GM15510 (cell line): Measurements from ENCODE around the gene BAIAP2.

Experiments
- POLR2A ChIP-seq: IDR thresholded peaks from 3 replicates; pipeline ENCODE4 v1.6.1; 2011; ENCODE audit warnings: borderline replicate concordance; ENCODE audit not compliant: insufficient read length; ENCODE audit errors: extremely low read depth

The BAIAP2 gene

DNA sequence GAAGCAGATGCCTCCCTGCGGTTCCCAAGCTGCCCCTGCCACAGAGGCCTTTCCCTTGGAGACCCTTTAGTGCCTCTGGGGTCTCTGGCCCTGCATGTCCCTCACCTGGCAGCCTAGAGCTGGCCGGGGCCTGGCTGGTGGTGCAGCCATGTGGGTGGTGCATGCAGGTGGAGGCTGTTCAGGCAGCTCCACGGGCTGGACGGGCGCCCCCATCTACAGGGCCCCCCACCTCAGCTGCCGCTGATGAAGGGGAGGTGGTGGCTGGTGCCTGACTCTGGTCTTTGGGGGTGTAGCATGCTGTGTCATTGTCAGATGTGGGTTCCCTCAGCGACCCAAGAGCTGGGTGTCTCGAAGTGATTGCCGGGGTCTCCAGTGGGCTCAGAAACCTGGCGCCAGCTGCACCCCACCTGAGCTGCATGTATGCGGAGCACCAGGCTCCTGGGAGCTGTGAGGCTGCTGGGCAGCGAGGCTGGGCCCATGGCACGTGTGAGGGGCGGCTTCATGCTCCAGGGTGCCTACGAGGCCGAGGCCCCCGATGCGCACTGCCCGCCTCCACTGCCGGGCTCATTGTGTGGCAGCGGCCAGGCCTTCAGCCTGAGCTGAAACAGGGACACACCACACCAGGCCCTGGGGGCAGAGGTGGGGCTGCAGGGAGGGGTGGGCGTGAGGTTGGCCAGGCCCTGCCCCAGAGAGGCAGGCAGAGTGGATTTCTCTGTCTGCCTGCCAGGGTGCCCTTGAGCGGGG is 57.0 kb downstream of the BAIAP2 start:
- no peak for TF ChIP-seq POLR2A

DNA sequence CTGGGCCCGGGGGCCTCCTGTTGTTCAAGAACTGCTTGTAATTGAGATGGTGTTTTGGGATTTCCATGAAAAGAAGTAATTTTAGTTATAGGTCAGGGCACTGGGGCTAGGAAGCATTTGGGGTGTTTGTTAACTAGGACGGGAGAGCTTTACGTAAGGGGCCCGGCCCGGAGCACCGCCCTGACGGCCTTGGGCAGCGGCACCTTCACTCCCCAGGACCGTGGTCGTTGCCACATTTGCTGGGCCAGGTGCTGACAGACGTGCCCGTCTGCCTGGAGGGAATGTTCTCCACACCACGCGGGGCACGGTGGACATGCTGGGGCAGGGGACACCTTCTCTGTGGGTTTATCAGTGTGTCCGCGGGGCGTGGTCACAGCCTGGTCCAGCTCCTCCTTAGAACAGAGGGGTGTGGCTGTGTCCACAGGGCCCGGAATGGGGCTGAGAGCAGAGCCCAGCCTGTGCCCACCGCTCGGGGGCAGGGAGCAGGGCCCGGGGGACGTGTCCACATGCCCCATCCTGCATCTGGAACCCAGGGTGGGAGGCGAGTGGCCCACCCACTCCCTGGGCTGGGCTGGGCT is 57.7 kb downstream of the BAIAP2 start:
- TF ChIP-seq POLR2A: no peak

DNA sequence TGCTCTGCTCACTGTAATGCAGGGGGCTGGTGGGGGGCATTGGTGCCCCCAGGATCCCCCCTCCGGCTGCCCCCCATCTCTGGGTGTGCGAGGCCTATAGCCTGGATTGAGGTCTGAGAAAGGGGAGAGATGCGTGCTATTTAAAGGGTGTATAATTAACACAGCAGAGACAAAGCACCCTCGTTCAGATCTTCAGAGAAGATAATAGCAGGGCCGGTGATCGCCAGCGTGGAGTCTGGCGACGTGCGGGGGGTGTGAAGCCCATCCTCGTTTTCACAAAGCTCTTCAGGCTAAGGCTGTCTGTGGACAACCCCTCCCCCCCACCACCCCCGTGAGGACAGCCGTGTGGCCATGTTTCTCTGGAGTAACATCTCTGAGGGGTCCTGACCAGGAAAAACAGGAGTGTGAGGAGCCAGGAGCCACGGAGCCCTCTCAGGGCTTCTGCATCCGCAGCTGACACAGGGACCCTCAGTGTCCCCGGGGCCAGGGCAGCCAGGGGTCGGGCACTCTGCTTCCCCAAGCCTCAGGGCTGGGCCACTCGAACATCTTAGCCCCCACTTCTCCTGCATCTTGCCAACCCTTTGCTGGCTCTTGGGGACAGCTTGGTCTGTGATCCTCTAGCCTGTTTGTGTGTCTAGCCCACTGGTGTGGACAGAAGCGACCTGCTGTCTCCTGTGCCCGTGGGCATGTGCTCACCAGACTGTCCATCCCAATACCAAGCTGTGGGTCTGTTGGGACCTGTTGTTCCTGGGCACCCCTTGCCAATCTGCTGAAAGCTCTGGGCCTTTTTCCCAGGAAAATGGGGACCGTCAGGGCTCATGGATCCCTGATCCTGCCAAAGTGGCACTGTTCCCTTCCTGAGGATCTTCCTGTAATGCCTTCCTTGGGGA is 58.9 kb downstream of the BAIAP2 start:
- no peak for TF ChIP-seq POLR2A

DNA sequence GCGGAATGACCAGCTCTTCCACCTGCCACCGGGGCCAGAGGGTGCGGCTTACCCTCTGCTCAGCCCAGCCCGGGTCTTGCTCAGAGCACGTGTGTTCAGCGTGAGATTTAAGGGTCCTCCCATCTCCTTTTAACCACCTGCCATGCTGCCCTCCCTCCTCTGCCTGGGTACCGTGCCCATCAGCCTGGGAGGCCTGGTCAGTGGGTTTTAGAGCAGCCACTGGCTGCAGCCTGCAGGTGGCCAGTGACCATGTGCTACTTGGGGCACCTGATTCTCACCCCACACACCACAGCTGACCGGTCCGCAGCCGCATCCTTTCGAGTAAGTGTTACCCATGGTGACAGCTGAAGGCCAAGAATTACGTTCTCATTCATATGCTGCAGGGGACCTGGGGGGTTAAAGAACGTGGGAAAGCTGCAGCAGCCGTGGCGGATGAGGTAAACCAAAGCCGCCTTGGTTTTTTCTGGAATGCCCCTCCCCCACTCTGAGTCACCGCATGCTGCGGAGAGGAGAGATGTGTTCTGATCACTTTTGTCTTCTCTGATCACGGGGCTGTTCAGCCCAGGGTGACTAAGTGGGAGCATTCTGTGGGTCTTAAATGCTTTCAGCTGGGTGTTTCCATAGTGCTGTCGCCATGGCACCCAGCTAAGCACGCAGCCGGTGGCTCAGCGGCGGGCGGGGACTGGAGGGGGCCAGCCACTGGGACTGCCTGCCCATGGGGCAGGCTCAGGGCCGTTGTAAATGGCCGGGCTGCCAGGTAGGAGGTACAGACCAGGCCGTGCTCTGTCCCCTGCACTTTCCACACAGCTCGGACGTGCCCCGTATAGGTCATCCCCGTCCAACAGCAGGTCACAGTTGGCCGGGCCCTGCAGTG is 59.8 kb downstream of the BAIAP2 start:
- no peak for TF ChIP-seq POLR2A

DNA sequence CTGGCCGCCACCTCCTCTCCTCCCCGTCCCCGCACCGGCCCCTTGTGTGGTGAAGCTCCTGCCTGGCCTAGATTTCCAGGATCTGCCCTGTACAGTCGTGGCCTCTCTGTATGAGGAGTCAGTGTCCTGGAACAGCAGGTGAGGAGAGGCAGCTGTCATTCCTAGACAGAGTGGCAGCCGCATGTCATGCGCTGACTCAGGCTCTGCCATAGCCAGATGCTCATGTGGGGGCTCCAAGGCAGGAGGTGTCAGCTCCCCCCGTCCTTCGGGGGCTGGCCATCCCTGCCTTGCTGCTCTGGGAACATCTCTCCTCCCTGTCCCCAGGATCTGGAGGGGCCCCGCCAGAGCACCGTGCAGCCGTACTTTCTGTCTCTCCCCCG is 60.4 kb downstream of the BAIAP2 start:
- no peak for TF ChIP-seq POLR2A

DNA sequence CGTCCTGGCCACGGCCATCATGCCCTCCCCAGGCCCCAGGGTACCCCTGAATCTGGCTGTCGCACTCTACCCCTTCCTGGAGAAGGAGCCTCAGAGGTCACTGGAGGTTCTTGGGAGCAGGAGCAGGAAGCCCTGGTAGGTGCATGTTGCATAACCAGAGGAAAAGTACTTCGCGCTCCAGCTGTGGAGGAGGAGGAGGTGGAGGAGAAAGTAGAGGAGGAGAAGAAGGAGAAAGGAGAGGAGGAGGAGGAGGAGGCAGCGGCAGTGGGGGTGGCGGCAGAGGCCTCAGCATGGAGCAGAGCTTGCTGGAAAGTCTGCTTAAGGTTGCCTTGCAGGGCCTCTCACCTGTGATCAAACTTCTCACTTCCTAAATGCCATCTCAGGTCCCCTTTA is 61.8 kb downstream of the BAIAP2 start:
- TF ChIP-seq POLR2A: no peak

DNA sequence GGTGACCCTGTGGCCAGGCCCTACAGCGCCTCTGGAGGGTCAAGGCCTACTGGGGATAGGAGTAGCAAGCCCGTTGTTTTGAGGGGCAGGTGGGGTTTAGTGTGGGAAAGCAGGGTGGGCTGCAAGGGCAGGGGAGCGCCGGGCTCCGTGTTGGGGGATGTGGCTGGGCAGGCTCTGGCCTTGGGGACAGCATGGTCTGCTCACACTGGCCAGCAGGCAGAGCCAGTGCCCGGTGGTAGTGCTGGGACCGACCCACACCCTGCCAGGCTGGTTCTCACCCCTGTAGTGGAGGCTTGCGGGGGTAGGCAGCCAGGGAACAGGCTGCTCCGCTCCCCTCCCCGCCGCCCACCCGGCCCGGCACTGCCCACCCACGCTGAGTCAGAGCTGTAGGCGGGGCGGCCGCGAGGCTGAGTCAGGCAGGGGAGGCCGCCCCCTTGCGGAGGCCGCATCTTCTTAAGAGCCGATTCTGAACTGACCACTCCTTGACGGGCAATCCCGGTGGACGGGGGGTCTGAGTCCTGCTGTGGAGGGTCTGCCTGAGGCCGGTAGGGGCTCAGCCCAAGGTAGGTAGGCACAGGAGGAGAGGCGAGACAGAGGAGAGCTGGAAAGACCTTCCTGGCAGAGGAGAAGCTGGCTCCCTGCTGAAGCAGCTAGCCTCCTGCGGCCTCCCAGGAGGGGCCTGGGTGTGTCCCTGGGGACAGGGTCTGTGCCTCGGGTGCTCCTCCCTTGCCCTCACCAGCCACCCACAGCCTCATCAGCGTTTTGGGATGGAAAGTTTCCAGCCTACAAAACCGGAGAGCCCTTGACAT is 62.4 kb downstream of the BAIAP2 start:
- TF ChIP-seq POLR2A: no peak

DNA sequence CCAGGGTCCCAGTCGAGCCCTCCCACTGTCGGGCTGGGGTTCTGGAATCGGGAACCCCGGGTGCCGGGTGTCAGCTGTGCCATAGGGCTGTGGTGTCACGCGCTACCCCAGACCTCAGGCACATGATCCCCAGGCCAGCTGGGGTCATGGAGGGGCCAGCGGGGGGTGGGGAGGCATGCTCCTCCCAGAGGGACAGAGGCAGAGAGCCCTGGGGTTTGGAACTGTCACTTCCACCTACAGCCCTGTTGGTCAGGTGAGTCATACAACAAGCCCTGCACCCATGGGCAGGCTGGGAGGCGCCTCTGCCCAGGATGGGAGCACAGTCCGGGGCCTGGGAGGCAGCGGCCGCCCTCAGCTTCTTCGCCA is 63.0 kb downstream of the BAIAP2 start:
- TF ChIP-seq POLR2A: no peak

DNA sequence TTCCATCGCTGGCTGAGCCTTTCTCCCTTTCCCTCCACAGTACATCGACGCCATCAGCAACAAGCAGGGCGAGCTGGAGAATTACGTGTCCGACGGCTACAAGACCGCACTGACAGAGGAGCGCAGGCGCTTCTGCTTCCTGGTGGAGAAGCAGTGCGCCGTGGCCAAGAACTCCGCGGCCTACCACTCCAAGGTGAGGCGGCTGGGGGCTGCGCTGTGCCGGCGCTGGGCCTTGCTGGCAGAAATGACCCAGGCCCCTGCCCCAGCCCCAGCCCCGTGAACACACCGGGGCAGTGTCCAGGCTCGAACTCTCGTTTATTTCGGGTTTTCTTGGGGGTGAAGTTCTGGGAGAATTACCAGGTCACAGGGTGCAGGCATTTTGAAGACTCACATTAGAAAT is 64.9 kb downstream of the BAIAP2 start:
- no peak for TF ChIP-seq POLR2A

DNA sequence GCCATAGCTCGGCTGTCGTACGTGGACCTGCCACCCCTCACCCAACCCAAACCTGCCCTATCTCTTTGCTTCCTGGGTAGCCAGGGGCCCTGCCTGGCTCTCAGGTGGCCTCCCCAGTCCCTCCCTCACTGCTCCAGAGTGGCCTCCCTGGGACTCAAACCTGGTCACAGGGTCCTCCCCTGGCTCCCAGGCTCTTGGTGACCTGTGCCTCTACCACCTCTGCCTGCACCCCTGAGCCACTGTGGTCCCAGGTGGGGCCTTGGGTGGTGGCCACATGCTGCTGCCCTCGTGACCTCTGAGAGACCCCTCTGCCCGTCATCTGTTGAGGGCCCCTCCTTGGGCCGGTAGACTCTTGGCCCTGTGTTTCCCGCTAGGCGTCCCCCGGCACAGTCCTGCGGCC is 65.7 kb downstream of the BAIAP2 start:
- TF ChIP-seq POLR2A: no peak

DNA sequence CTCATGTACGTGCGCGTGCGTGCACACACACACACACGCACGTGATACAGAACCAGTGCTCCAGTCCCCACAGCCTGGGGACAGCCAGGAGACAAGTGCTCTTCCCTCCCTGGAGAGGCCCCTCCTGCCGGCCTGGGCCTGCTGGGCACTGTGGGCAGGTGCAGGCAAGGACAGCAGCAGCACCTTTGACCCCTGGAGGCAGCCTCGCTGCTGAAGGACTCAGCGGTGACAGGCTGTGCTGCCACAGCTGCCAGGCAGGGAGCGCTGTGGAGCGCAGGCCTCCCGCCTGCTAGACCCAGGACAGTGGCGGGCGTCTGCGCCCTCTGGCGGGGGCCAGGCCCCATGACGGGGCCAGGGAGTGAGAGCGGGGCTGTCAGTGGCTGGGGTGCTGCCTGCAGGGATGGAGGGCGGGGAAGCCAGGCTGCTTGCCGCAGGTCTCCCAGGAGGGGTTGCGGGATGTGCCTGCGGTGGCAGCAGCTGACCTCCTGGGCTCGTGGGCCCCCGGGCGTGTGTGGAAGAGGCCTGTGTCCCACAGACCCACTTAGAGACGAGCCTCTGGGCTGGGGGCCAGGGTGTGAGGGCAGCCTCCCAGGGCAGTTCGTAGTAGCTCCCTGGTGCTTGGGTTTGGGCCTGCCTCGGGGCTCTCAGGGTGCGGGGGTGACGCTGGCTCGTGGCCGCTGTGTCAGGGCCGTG is 66.8 kb downstream of the BAIAP2 start:
- no peak for TF ChIP-seq POLR2A

DNA sequence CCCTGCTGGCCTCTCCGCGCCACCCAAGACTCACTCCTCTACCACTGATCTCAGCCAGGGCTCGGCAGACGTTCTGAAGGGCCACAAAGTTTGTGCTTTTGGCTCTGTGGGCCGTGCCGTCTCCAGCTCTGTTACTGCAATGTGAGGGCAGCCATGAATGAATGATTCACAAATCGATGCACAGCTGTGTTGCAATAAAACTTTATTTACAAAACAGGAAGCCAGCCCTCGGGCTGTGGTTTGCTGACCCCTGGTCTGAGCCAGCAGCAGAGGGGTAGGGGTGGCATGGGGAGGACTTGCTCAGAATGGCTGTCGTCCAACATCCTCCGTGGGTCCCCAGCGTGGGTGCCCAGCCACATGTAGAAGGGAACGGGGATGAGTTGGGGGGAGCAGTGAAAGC is 67.4 kb downstream of the BAIAP2 start:
- TF ChIP-seq POLR2A: no peak

DNA sequence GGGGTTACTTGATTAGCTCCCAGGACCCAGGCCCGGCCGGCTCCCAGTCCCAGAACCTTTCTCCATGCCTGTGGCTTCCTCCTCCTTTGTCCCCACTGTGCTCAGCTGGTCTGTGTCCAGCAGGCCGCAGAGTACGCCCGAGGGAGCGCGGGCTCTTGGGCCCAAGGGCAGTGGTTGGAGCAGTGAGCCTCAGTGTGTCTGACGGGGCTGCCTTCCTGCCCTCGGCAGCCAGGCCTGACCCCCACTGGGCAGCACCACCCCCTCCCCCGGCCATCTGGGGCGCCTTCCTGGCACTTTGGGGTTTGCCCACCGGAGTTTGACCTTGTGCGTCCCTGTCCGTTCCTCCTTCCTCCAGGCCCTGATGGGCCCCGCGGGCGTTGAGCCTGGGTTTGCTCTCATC is 67.9 kb downstream of the BAIAP2 start:
- TF ChIP-seq POLR2A: no peak

DNA sequence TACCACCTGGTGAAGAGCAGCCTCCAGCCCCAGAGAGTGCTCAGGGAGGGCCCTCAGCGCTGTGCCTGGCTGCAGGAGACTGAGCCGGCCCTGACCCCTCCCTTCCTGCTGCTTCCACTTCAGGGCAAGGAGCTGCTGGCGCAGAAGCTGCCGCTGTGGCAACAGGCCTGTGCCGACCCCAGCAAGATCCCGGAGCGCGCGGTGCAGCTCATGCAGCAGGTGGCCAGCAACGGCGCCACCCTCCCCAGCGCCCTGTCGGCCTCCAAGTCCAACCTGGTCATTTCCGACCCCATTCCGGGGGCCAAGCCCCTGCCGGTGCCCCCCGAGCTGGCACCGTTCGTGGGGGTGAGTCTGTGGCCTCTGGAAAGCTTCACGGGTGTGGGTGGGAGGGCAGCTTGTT is 68.4 kb downstream of the BAIAP2 start:
- no peak for TF ChIP-seq POLR2A

DNA sequence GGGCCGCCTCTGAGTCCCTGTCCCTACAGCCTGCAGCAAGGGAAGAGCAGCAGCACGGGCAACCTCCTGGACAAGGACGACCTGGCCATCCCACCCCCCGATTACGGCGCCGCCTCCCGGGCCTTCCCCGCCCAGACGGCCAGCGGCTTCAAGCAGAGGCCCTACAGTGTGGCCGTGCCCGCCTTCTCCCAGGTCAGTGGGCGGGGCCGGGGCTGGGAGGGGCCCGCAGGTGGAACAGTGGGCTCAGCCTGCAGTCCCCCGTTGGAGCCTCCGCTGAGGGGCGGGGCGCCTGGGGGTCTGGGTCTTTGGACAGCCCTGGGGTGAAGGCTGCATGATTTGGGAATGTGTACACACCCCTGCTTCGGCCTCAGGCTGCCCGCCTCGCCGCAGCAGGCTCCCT is 71.8 kb downstream of the BAIAP2 start:
- TF ChIP-seq POLR2A: no peak
